CD14-positive monocyte (primary cell): ENCODE data around the gene ATP6V0E2. TPM values are rescaled to one million over a fixed set of nuclear protein-coding genes. Genes with fewer than 3 reads are reported as not detected.

Experiments
- DNase-seq, 3 donors: peaks; one replicate each; pipeline ENCODE4 v3.0.0-alpha.2; 2011 to 2022
- H2AFZ ChIP-seq: 2 replicates; pipeline ENCODE4 v1.6.0; 2012; ENCODE audit warnings: mild to moderate bottlenecking, low read depth, low read length, inconsistent platforms; ENCODE audit not compliant: insufficient read depth, poor library complexity, severe bottlenecking
- H3K27ac ChIP-seq, 2 donors: 1 replicate in 1 of 2; 2 replicates in 1 of 2; pipeline ENCODE4 v1.5.1; 2012 to 2013; ENCODE audit warnings: low read length in 2 of 2, control low read depth in 1 of 2, inconsistent platforms in 1 of 2, low read depth in 1 of 2, mild to moderate bottlenecking in 1 of 2
- H3K27me3 ChIP-seq, 2 donors: one replicate each; pipeline versions ENCODE4 v1.6.0 to v1.6.1; 2011 to 2013; ENCODE audit warnings: low read length in 2 of 2; ENCODE audit not compliant: control insufficient read depth in 2 of 2, insufficient read depth in 2 of 2
- H3K36me3 ChIP-seq, 2 donors: replicated peaks in 1 of 2; 1 replicate in 1 of 2; 2 replicates in 1 of 2; pipeline versions ENCODE4 v1.5.1 to v1.6.1; 2012 to 2013; ENCODE audit warnings: low read length in 2 of 2, control low read depth in 1 of 2, inconsistent platforms in 1 of 2, mild to moderate bottlenecking in 1 of 2; ENCODE audit not compliant: insufficient read depth in 2 of 2, control insufficient read depth in 1 of 2
- H3K4me1 ChIP-seq, 2 donors: 1 replicate in 1 of 2; 2 replicates in 1 of 2; pipeline versions ENCODE4 v1.5.1 to v1.6.1; 2012 to 2013; ENCODE audit warnings: low read length in 2 of 2, control low read depth in 1 of 2, inconsistent platforms in 1 of 2, mild to moderate bottlenecking in 1 of 2, moderate library complexity in 1 of 2; ENCODE audit not compliant: insufficient read depth in 2 of 2, control insufficient read depth in 1 of 2
- H3K4me2 ChIP-seq: replicated peaks from 2 replicates; pipeline ENCODE3; 2012; ENCODE audit warnings: low read length, moderate library complexity, mild to moderate bottlenecking; ENCODE audit not compliant: poor library complexity, severe bottlenecking; ENCODE audit errors: extremely low read depth
- H3K4me3 ChIP-seq, 3 experiments: fragments of 200-600 bp in 1 of 3; sonication (generic) in 1 of 3; replicated peaks in 1 of 3; 1 replicate in 2 of 3; 2 replicates in 1 of 3; pipeline ENCODE4 v1.5.1; 2011 to 2013; ENCODE audit warnings: low read length in 3 of 3, mild to moderate bottlenecking in 3 of 3, control low read depth in 2 of 3, low read depth in 2 of 3, inconsistent platforms in 1 of 3, moderate library complexity in 1 of 3
- H3K79me2 ChIP-seq: 2 replicates; pipeline ENCODE4 v1.6.0; 2012; ENCODE audit warnings: mild to moderate bottlenecking, control low read depth, inconsistent platforms, low read length, moderate library complexity; ENCODE audit not compliant: insufficient read depth
- H3K9ac ChIP-seq: 2 replicates; pipeline ENCODE4 v1.6.0; 2017; ENCODE audit warnings: low read length, mild to moderate bottlenecking; ENCODE audit not compliant: insufficient read depth, poor library complexity, severe bottlenecking
- H3K9me3 ChIP-seq, 2 donors: replicated peaks in 1 of 2; 1 replicate in 1 of 2; 2 replicates in 1 of 2; pipeline versions ENCODE4 v1.5.1 to v1.6.1; 2012 to 2013; ENCODE audit warnings: low read length in 2 of 2, control low read depth in 1 of 2; ENCODE audit not compliant: control insufficient read depth in 1 of 2, insufficient read depth in 1 of 2
- H4K20me1 ChIP-seq: 2 replicates; pipeline ENCODE4 v1.6.0; 2012; ENCODE audit warnings: mild to moderate bottlenecking, low read length, control low read depth, moderate library complexity; ENCODE audit not compliant: insufficient read depth
- H3K27ac Mint-ChIP-seq, 7 donors: one replicate each; pipeline ENCODE4 v1.8.0; 2020; ENCODE audit warnings: mild to moderate bottlenecking in 7 of 7, mixed read lengths in 7 of 7, moderate library complexity in 6 of 7, inconsistent platforms in 2 of 7
- H3K27me3 Mint-ChIP-seq, 3 donors: one replicate each; pipeline ENCODE4 v1.8.0; 2021 to 2022; ENCODE audit warnings: low read depth in 3 of 3, mild to moderate bottlenecking in 3 of 3, mixed read lengths in 3 of 3, moderate library complexity in 3 of 3, inconsistent platforms in 1 of 3
- H3K36me3 Mint-ChIP-seq, 2 donors: one replicate each; pipeline ENCODE4 v1.8.0; 2020; ENCODE audit warnings: mixed read lengths in 2 of 2, inconsistent platforms in 1 of 2, mild to moderate bottlenecking in 1 of 2
- H3K4me1 Mint-ChIP-seq: one replicate; pipeline ENCODE4 v1.8.0; 2020; ENCODE audit warnings: mild to moderate bottlenecking, mixed read lengths
- H3K4me3 Mint-ChIP-seq, 2 donors: one replicate each; pipeline ENCODE4 v1.8.0; 2020; ENCODE audit warnings: mild to moderate bottlenecking in 2 of 2, mixed read lengths in 2 of 2, moderate library complexity in 1 of 2
- H3K9me3 Mint-ChIP-seq, 7 donors: one replicate each; pipeline ENCODE4 v1.8.0; 2020 to 2022; ENCODE audit warnings: mixed read lengths in 7 of 7, mild to moderate bottlenecking in 6 of 7, moderate library complexity in 6 of 7, inconsistent platforms in 2 of 7
- CTCF ChIP-seq: fragments of 200-600 bp; IDR thresholded peaks from one replicate; pipeline ENCODE4 v1.8.0; 2022; ENCODE audit warnings: antibody characterized with exemption, mild to moderate bottlenecking
- WGBS: methylation state at CpG from one replicate; pipeline ENCODE4 v1.1.5; 2013; ENCODE audit warnings: missing lambda C conversion rate; ENCODE audit not compliant: insufficient coverage; 5-methylcytosine and 5-hydroxymethylcytosine counted together
- intact Hi-C, 2 donors: fragments of 100-400 bp; cut with micrococcal nuclease; formaldehyde crosslinking; loops; one replicate each; pipeline versions ENCODE4 v1.15.0 to v1.15.1; 2023
- polyA plus RNA-seq, 3 donors: library from polyadenylated mRNA; depleted of rRNA in 1 of 3; unstranded in 2 of 3; stranded (reverse) in 1 of 3; fragments of 300-500 nt in 2 of 3; fragments of >200 nt in 1 of 3; fragmentation: Illumina TruSeq in 2 of 3; gene quantifications; 1 replicate in 2 of 3; 2 replicates in 1 of 3; pipeline ENCODE4 v1.2.3, GENCODE V29; 2012 to 2021

ATP6V0E2 gene
- polyA plus RNA-seq, 3 donors = 4.4 to 13.3 (median 8.2) TPM

GRCh38 chr7:149826344-149827088, 47.3 kb upstream of the ATP6V0E2 start:
- H3K27ac Mint-ChIP-seq = no peak overlapping the region
- no peaks in the 10 kb centered on the region for H3K9me3 Mint-ChIP-seq
- H2AFZ ChIP-seq = no peak overlapping the region
- no peaks in the 10 kb centered on the region for H3K27me3 ChIP-seq
- no peaks in the 10 kb centered on the region for H3K9me3 ChIP-seq
- no peaks in the 10 kb centered on the region for H3K79me2 ChIP-seq
- no peak overlapping the region for H3K4me3 ChIP-seq
- H3K36me3 Mint-ChIP-seq = no peaks in the 10 kb centered on the region
- no peak overlapping the region for H3K27ac ChIP-seq
- intact Hi-C loops = no loop called here
- DNase-seq = no peak
- H3K4me1 ChIP-seq = no peaks in the 10 kb centered on the region
- no peaks in the 10 kb centered on the region for H3K36me3 ChIP-seq
- no peak overlapping the region for H3K4me2 ChIP-seq
- H3K4me1 Mint-ChIP-seq = no peaks in the 10 kb centered on the region
- H4K20me1 ChIP-seq = no peaks in the 10 kb centered on the region
- WGBS = 78% methylated on average over 9 of the region's 12 CpGs
- no peak for TF ChIP-seq CTCF
- H3K9ac ChIP-seq = no peak overlapping the region
- no peak overlapping the region for H3K4me3 Mint-ChIP-seq
- peaks cover 3 to 6% (median 5%) of the 10 kb centered on the region in 3 donors for H3K27me3 Mint-ChIP-seq

GRCh38 chr7:149827089-149827981, 46.4 kb upstream of the ATP6V0E2 start:
- H3K27ac ChIP-seq = no peak overlapping the region
- H3K9me3 ChIP-seq = no peaks in the 10 kb centered on the region
- Mint-ChIP-seq H3K27me3 (peaks cover 3 to 8% (median 8%) of the 10 kb centered on the region in 3 donors), H3K4me1 (no peaks in the 10 kb centered on the region), H3K9me3 (no peaks in the 10 kb centered on the region), H3K27ac (no peak overlapping the region), H3K4me3 (no peak overlapping the region), H3K36me3 (no peaks in the 10 kb centered on the region)
- no peak overlapping the region for H2AFZ ChIP-seq
- no peaks in the 10 kb centered on the region for H3K36me3 ChIP-seq
- no peak for TF ChIP-seq CTCF
- no peaks in the 10 kb centered on the region for H3K79me2 ChIP-seq
- no peak overlapping the region for H3K4me2 ChIP-seq
- intact Hi-C loops = no loop called here
- no peaks in the 10 kb centered on the region for H3K27me3 ChIP-seq
- no peaks in the 10 kb centered on the region for H4K20me1 ChIP-seq
- no peak overlapping the region for H3K4me3 ChIP-seq
- no peak for DNase-seq
- no peak overlapping the region for H3K9ac ChIP-seq
- 92% methylated on average over 20 of the region's 23 CpGs for WGBS
- H3K4me1 ChIP-seq = no peaks in the 10 kb centered on the region
